HCT116 (cell line): ENCODE results near the gene EXOC4. TPM values are rescaled to one million over a fixed set of nuclear protein-coding genes. Genes with fewer than 3 reads are reported as not detected.

Experiments used
- ATAC-seq: fragments of 200-7000 bp; cut with Tn5 transposase; 2 replicates; pipeline ENCODE4 v1.9.1; 2020; ENCODE audit warnings: mild to moderate bottlenecking, moderate library complexity
- BruUV-seq: library from RNA; stranded (reverse); fragments of 400-500 nt; replicated peaks from 2 replicates; lab custom pipeline; 2021; lab: Mats Ljungman, UMichigan
- CTCF ChIA-PET: fragments of 300-600 bp; sonication (Branson Sonifier 250); formaldehyde crosslinking; loops from one replicate; lab custom pipeline; 2021; ENCODE audit warnings: antibody characterized with exemption; lab: Charles Lee
- POLR2A ChIA-PET: fragments of 300-600, 350-600 bp; sonication (Branson Sonifier 250); formaldehyde crosslinking; loops from one replicate; lab custom pipeline; 2021; ENCODE audit warnings: antibody characterized with exemption; lab: Charles Lee
- RAD21 ChIA-PET, 2 experiments: fragments of 300-600 bp; sonication (Branson Sonifier 250); formaldehyde crosslinking; loops; one replicate each; lab custom pipeline; 2023; ENCODE audit warnings: low total read pairs in 2 of 2; ENCODE audit not compliant: uncharacterized antibody in 2 of 2, unreplicated experiment in 2 of 2, low non-redundant PET in 1 of 2; lab: Charles Lee
- DNase-seq: peaks from one replicate; pipeline ENCODE4 v3.0.0-alpha.2; 2010; ENCODE audit warnings: low read depth, low spot score
- H2AFZ ChIP-seq: fragments of 200-600 bp; shearing (Covaris generic), sonication (generic); 2 replicates; pipeline ENCODE4 v1.6.1; 2017; ENCODE audit warnings: low read depth, mixed run types, mixed read lengths, antibody characterized with exemption, low read length; ENCODE audit not compliant: poor library complexity, severe bottlenecking
- H3K27ac ChIP-seq: 2 replicates; pipeline ENCODE4 v1.5.1; 2012; ENCODE audit warnings: low read depth, low read length
- H3K27me3 ChIP-seq: fragments of 200-600 bp; sonication (generic); 2 replicates; pipeline ENCODE4 v1.6.1; 2016; ENCODE audit warnings: mixed run types, low read length, mixed read lengths; ENCODE audit not compliant: insufficient read depth
- H3K36me3 ChIP-seq, 2 experiments: fragments of 200-500 bp in 1 of 2; fragments of 200-600 bp in 1 of 2; sonication (Bioruptor generic) in 1 of 2; sonication (generic) in 1 of 2; 2 replicates each; pipeline versions ENCODE4 v1.5.1 to v1.6.1; 2014 to 2016; ENCODE audit warnings: low read length in 2 of 2, inconsistent platforms in 1 of 2, mixed read lengths in 1 of 2, mixed run types in 1 of 2; ENCODE audit not compliant: insufficient read depth in 2 of 2, control insufficient read depth in 1 of 2
- H3K4me1 ChIP-seq, 2 experiments: fragments of 200-600 bp in 1 of 2; sonication (generic) in 1 of 2; 2 replicates each; pipeline versions ENCODE4 v1.5.1 to v1.6.1; 2012 to 2017; ENCODE audit warnings: low read length in 2 of 2, inconsistent platforms in 1 of 2, mild to moderate bottlenecking in 1 of 2, mixed read lengths in 1 of 2, mixed run types in 1 of 2, moderate library complexity in 1 of 2; ENCODE audit not compliant: insufficient read depth in 2 of 2, control insufficient read depth in 1 of 2
- H3K4me2 ChIP-seq: fragments of 200-600 bp; sonication (generic); 2 replicates; pipeline ENCODE4 v1.6.1; 2017; ENCODE audit warnings: mixed run types, low read length, mixed read lengths
- H3K4me3 ChIP-seq, 2 experiments: fragments of 200-600 bp in 1 of 2; sonication (generic) in 1 of 2; replicated peaks in 1 of 2; 2 replicates each; pipeline ENCODE4 v1.5.1; 2011 to 2016; ENCODE audit warnings: low read length in 2 of 2, control low read depth in 1 of 2, low read depth in 1 of 2, mild to moderate bottlenecking in 1 of 2, mixed read lengths in 1 of 2, mixed run types in 1 of 2
- H3K79me2 ChIP-seq: fragments of 200-600 bp; sonication (generic); 2 replicates; pipeline ENCODE4 v1.6.1; 2017; ENCODE audit warnings: mild to moderate bottlenecking, mixed run types, low read length, moderate library complexity, mixed read lengths; ENCODE audit not compliant: insufficient read depth
- H3K9ac ChIP-seq: fragments of 200-600 bp; sonication (generic); 2 replicates; pipeline ENCODE4 v1.6.1; 2016; ENCODE audit warnings: low read length, mixed read lengths
- H3K9me2 ChIP-seq: fragments of 200-600 bp; sonication (generic), shearing (Covaris generic); 2 replicates; pipeline ENCODE4 v1.6.1; 2017; ENCODE audit warnings: mixed run types, mild to moderate bottlenecking, moderate library complexity; ENCODE audit not compliant: insufficient read depth
- H3K9me3 ChIP-seq, 2 experiments: fragments of 200-500 bp in 1 of 2; fragments of 200-600 bp in 1 of 2; sonication (Bioruptor generic) in 1 of 2; sonication (generic) in 1 of 2; 2 replicates each; pipeline ENCODE4 v1.6.1; 2014 to 2017; ENCODE audit warnings: low read length in 2 of 2, mixed read lengths in 2 of 2, inconsistent platforms in 1 of 2, low read depth in 1 of 2, mild to moderate bottlenecking in 1 of 2, mixed run types in 1 of 2, moderate library complexity in 1 of 2; ENCODE audit not compliant: control insufficient read depth in 1 of 2, insufficient read depth in 1 of 2
- H4K20me1 ChIP-seq: fragments of 200-600 bp; sonication (generic), shearing (Covaris generic); 2 replicates; pipeline ENCODE4 v1.6.1; 2017; ENCODE audit warnings: mixed run types, mild to moderate bottlenecking, moderate library complexity; ENCODE audit not compliant: insufficient read depth
- ATF3 ChIP-seq: IDR thresholded peaks from 2 replicates; pipeline ENCODE4 v1.6.1; 2012
- CBX3 ChIP-seq: IDR thresholded peaks from 2 replicates; pipeline ENCODE4 v1.6.1; 2012; ENCODE audit warnings: low read depth
- CTCF ChIP-seq, 3 experiments: fragments of 200-600 bp in 1 of 3; sonication (generic) in 1 of 3; IDR thresholded peaks in 2 of 3; conservative IDR thresholded peaks in 1 of 3; 2 replicates each; pipeline ENCODE4 v1.5.1; 2012 to 2017; ENCODE audit warnings: low read depth in 2 of 3, low read length in 2 of 3, antibody characterized with exemption in 1 of 3, borderline replicate concordance in 1 of 3, control low read depth in 1 of 3, mild to moderate bottlenecking in 1 of 3, mixed read lengths in 1 of 3, mixed run types in 1 of 3, moderate library complexity in 1 of 3; ENCODE audit not compliant: insufficient read depth in 1 of 3
- EZH2 ChIP-seq: fragments of 200-600 bp; sonication (generic); IDR thresholded peaks from 2 replicates; pipeline ENCODE4 v1.6.1; 2017; ENCODE audit warnings: antibody characterized with exemption, mixed run types
- EZH2phosphoT487 ChIP-seq: fragments of 200-600 bp; IDR thresholded peaks from 2 replicates; pipeline ENCODE4 v1.6.1; 2018; ENCODE audit warnings: antibody characterized with exemption, borderline replicate concordance
- FOSL1 ChIP-seq: IDR thresholded peaks from 2 replicates; pipeline ENCODE4 v1.6.1; 2012; ENCODE audit warnings: low read depth
- JUND ChIP-seq: IDR thresholded peaks from 2 replicates; pipeline ENCODE4 v1.6.1; 2012
- MAX ChIP-seq: IDR thresholded peaks from 2 replicates; pipeline ENCODE4 v1.6.1; 2012
- POLR2A ChIP-seq: IDR thresholded peaks from 2 replicates; pipeline ENCODE4 v1.7.0; 2011; ENCODE audit warnings: borderline replicate concordance; ENCODE audit not compliant: insufficient read depth, insufficient read length; ENCODE audit errors: extremely low read depth
- SIN3A ChIP-seq: IDR thresholded peaks from 2 replicates; pipeline ENCODE4 v1.6.1; 2012; ENCODE audit warnings: low read depth
- SRF ChIP-seq: IDR thresholded peaks from 2 replicates; pipeline ENCODE4 v1.6.1; 2012; ENCODE audit warnings: low read depth
- ZBTB33 ChIP-seq: IDR thresholded peaks from 2 replicates; pipeline ENCODE4 v1.6.1; 2011; ENCODE audit warnings: mild to moderate bottlenecking, low read length, moderate library complexity; ENCODE audit not compliant: insufficient replicate concordance; ENCODE audit errors: extremely low read depth
- ZNF274 ChIP-seq: fragments of 200-500 bp; sonication (Bioruptor generic); IDR thresholded peaks from 2 replicates; pipeline ENCODE4 v1.6.1; 2014; ENCODE audit warnings: mild to moderate bottlenecking, low read depth, low read length, inconsistent platforms
- intact Hi-C: fragments of 100-400 bp; cut with micrococcal nuclease; formaldehyde crosslinking; loops from 2 replicates; pipeline ENCODE4 v1.10.0; 2022
- total RNA-seq: library from RNA; stranded (reverse); gene quantifications from one replicate; pipeline ENCODE4 v1.2.1, GENCODE V29; 2021; ENCODE audit not compliant: unreplicated experiment

EXOC4 gene
- total RNA-seq, 1 experiment from 2014 or later, result 40.3 TPM

GRCh38 chr7:133796782-133797745 is 544.2 kb downstream of the EXOC4 start:
- CTCF ChIA-PET, result no interaction called here
- Histone ChIP-seq H3K36me3 (no peaks in the 10 kb centered on the region), H3K9ac (no peak overlapping the region), H3K9me2 (no peaks in the 10 kb centered on the region), H3K4me1 (no peaks in the 10 kb centered on the region), H3K4me3 (no peak overlapping the region), H2AFZ (no peak overlapping the region), H3K27me3 (no peaks in the 10 kb centered on the region), H3K9me3 (no peaks in the 10 kb centered on the region), H4K20me1 (no peaks in the 10 kb centered on the region), H3K27ac (no peak overlapping the region), H3K79me2 (no peaks in the 10 kb centered on the region), H3K4me2 (no peak overlapping the region)
- POLR2A ChIA-PET, result no interaction called here
- RAD21 ChIA-PET, result no interaction called here
- no TSS peak for BruUV-seq
- ATAC-seq (no peak), DNase-seq (no peak)
- no peak for TF ChIP-seq EZH2phosphoT487
- TF ChIP-seq SRF, result no peak
- no peak for TF ChIP-seq EZH2
- no peak for TF ChIP-seq CBX3
- no peak for TF ChIP-seq JUND
- intact Hi-C loops, result no loop called here

- intact Hi-C loops, result no loop called here
- RAD21 ChIA-PET, result no interaction called here
- CTCF ChIA-PET, result no interaction called here
- Histone ChIP-seq H3K4me1 (no peaks in the 10 kb centered on the region), H3K4me2 (no peak overlapping the region), H3K9ac (no peak overlapping the region), H2AFZ (no peak overlapping the region), H3K4me3 (no peak overlapping the region), H3K27me3 (no peaks in the 10 kb centered on the region), H4K20me1 (no peaks in the 10 kb centered on the region), H3K36me3 (no peaks in the 10 kb centered on the region), H3K79me2 (no peaks in the 10 kb centered on the region), H3K9me2 (no peaks in the 10 kb centered on the region), H3K27ac (no peak overlapping the region), H3K9me3 (no peaks in the 10 kb centered on the region)
- DNase-seq (no peak), ATAC-seq (no peak)
- POLR2A ChIA-PET, result no interaction called here
- BruUV-seq, result no TSS peak
- no peak for TF ChIP-seq SIN3A
- TF ChIP-seq EZH2phosphoT487, result no peak
- TF ChIP-seq FOSL1, result no peak
- TF ChIP-seq ZBTB33, result no peak
- TF ChIP-seq CTCF (IDR thresholded peaks at IDR 0.05 in 2 of 3, conservative IDR thresholded peaks at IDR 0.05 in 1 of 3; ENCODE audit: borderline replicate concordance in 1 of 3, insufficient read depth in 1 of 3, low read depth in 2 of 3, low read length in 2 of 3), result no peak
- no peak for TF ChIP-seq POLR2A
- no peak for TF ChIP-seq EZH2
- no peak for TF ChIP-seq JUND
- no peak for TF ChIP-seq ZNF274
- no peak for TF ChIP-seq SRF
- no peak for TF ChIP-seq ATF3
- TF ChIP-seq MAX, result no peak
These were observed 545.1 kb downstream of the EXOC4 start for GRCh38 chr7:133797818-133798520.
